Skin of body (tissue), 2 donors: ENCODE data around the gene RLIM. TPM values are rescaled to one million over a fixed set of nuclear protein-coding genes. Genes with fewer than 3 reads are reported as not detected.

ENCODE experiments used
- DNase-seq: peaks from one replicate; lab custom pipeline; 2025; lab: John Stamatoyannopoulos, UW
- total RNA-seq: library from RNA; depleted of rRNA; stranded (reverse); fragments of >200 nt; gene quantifications from one replicate; pipeline ENCODE4 v1.2.3, GENCODE V29; 2014

RLIM gene
- total RNA-seq, 1 donor from 2014 or later: 50.1 TPM

- DNase-seq: peak; percentile 53
Measured at GRCh38 chrX:74536832-74537371, 77.5 kb downstream of the RLIM start.

- peak; percentile 90 for DNase-seq
Measured at GRCh38 chrX:74536152-74536831, 78.1 kb downstream of the RLIM start.

DNA sequence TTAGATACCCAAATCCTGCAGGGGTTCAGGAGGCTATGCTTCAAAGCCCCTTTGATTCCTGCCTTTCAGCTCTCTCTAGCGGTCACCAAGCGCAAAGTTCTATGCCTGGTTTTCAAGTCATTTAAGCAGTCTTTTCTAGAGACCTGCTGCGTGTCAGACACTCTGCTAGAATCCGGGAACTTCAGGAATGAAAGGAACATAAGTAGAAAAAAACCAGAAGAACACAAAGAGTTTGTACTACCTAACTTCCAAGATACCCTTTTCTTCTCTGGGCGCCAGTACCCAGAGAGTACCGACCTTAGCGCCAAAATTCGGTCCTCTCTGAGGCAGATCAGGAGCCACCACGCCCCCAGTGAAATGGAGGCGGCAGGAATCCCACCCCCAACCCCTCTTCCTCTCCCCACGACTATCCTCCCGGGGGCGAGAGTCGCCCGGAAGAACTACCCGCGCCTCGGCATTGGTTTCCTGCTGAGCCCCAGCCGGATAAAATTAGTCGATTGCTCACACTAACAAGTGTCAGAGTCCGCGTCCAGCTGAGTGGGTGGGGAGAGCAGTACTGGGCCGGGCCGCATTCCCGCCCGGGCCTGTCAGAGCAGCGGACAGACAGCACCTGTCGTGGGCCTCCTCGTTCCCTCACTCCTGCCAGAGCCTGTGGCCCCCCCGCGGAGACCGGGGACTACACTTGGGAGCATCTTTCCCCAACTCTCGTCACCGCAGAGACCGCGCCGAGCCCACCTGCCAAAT is 78.8 kb downstream of the RLIM start:
- DNase-seq: peak; percentile 81

Other genes with a start within 250 kb of the RLIM start
- 7.2 TPM for gene SLC16A2, start 193.1 kb downstream of the RLIM start, total RNA-seq